Stimulated activated CD4-positive, alpha-beta T cell treated with anti-CD3 and anti-CD28 coated beads, Interleukin-2, amount 100 ng/mL, for 24 hours (primary cell): ENCODE measurements around the gene SMIM36.
"Not testable (repeated sequence)": the region's sequence is repeated elsewhere in the genome, so short reads cannot be mapped to it uniquely, and the experiment has no call there.

ENCODE experiments used
- DNase-seq, 2 donors: peaks; one replicate each; pipeline ENCODE4 v3.0.0-alpha.2; 2020

The SMIM36 gene

DNA sequence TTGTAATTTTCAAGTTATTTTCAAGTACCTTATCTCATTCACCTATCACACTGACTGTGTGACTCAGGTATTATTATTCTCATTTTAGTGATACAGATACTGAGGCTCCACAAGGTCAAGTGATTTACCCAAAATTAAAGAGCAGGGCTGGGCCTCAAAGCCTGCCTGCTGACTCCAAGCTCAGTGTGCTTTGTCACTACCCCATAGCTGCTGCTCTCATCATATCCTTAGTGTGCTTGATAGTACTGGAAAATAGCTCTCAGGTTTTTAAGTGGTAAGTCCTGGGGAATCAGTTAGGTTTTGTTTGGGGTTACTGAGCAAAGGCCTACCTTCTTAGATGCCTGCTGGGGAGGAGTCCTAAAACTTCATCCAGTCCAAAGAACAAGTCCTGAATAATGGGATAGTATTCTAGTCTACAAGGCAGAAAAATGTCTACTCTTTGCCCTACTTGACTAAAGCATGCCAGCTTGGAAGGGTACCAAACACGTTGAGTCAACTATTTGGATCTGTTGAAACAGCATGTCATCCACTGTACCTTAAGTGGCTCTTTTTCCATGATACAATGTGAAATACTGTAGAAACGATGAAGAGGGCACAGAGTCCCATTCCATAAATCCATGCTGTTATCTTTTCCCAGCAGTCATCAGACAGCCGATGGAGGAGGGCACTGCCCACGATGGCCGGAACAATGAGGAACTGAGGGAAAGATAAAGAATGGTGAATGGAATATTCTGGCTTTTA is 100.4 kb downstream of the SMIM36 start:
- DNase-seq, result no peak

DNA sequence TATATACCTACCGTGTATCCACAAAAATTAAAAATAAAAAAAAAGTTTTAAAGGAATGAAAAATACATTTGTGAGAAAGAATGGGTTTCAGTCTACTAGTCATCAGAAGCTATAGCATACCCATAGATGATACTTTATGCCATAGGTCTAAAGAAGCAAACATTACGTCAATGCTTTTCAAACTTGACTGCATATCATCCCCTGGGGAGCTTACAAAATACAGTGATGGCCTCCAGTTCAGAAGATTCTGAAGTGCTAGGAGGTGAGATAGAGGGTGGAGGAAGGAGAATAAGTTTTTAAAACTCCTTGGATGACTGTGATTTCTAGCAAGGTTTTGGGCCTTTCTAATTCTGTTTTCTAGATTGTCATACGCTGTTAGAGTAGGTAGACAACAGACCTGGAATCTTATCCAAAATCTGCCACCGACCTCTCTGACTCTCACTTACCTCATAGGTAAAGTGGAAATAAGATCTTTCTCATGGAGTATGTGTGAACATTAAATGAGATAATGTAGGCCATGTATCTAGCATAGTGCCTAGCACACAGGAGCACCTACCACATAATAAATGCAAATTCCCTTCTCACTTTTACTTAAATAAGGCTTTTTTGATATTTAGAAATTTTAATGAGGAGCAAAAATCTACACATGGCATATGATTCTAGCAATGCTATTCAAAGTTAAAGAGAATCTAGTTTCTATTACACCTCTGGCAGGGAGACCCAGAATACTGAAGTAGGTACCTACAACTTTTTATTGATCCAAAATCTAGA is 102.0 kb downstream of the SMIM36 start:
- DNase-seq, result no peak

DNA sequence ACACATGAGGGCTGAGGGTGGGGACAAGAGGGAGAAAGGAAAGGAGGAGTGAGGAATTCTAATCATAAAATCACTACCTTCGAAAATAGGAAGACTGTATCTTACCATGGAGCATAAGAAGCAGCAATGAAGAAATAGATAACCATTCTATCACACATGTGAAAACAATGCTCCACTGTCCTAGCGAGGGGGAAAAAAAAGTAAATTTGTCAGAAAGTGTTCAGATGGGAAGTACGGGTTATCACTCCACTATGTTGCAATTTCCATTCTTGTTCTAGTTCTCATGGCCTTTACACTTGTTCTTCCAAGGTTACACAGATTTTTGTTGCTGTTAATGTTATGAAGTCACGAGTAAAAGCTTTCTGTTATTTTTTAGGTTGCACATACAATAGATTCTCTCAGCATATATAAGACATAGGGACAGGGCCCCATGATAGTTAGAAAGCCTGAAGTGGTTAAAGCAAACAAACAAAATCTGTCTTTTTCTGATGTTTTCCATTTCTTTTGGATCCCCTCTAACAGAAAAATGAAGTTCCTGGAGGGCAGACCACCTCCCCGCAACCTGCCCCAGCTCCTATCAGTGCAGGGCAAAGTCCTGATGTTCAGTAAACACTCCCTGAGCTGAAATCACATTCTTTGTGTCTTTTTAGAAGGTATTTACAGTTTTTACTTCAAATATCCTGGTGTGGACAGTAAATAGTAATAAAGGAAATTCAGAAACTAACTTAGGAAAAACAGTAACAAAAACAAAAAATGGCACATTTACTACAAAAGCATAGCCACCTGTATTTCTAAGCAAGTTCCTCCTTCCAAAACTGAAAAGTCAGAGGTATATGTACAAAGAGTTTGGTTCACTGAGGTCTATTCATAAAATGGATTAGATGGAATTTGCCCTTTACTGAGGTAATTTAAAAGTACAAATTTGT is 103.3 kb downstream of the SMIM36 start:
- DNase-seq, result no peak

DNA sequence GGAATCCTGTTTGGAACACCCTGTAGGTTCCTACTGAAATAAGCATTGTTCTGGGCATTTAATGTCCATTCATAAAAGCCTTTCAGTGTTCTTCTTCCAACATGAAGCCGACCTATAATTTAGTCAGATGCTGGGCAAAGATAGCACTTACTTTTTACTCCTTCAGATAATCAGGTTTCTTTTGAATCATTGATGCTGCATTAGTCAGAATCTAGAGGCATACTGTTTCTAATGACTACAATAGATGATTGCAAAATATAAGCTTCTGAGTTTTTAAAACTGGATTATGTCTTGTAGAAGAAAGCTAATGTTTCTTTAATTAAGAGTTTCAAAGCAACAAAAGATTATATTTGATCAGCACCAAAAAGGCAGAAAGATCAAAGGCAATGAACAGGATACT is 105.7 kb downstream of the SMIM36 start:
- no peak for DNase-seq

DNA sequence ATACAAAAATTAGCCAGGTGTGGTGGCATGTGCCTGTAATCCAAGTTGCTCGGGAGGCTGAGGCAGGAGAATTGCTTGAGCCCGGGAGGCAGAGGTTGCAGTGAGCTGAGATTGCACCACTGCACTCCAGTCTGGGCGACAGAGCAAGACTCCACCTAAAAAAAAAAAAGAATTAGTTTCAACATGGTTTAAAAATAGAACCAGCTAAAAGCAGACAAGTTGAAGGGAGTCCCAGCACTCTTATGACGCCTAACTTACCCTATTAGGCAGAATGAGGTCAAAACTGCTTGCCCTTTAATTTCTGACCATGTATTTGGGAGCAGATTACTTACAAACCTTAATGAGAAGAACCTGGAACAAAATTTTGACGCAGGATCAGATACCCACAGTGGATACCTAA is 107.1 kb downstream of the SMIM36 start:
- not testable (repeated sequence) for DNase-seq

DNA sequence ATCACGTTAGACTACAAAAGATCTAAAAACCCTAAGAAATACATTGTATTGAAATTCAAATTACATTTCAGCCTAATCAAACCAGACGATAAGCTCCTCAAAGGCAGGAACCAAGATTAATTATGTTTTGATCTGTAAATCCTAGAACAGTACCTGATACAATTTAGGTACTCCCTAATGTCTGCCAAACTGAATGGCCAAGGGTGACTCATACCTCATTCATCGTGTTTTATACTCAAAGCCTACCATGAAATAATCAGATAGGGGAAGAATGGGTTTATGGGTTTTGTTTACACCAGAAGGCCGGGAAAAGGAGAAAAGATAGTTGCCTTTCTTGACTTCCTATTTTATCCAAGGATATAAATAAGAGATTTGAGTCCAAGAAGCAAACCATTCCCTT is 108.9 kb downstream of the SMIM36 start:
- no peak for DNase-seq
